Kidney (tissue), 14 donors: ENCODE measurements around the gene SRSF6. TPM values are rescaled to one million over a fixed set of nuclear protein-coding genes. Genes with fewer than 3 reads are reported as not detected.
A peak's percentile ranks its signal among the peaks of the same experiment; 100 is the strongest.

Experiments
- DNase-seq, 5 donors: peaks; one replicate each; pipeline ENCODE4 v3.0.0-alpha.2; 2013 to 2020
- FAIRE-seq: peaks from 2 replicates; lab custom pipeline; 2012; peaks lifted over from hg19 to GRCh38; lab: Jason Lieb, UNC
- H3K27ac ChIP-seq, 2 donors: one replicate each; pipeline ENCODE4 v1.7.0; 2013; ENCODE audit warnings: low read depth in 2 of 2, low read length in 2 of 2, inconsistent platforms in 1 of 2
- H3K27me3 ChIP-seq: one replicate; pipeline ENCODE4 v1.7.1; 2013; ENCODE audit warnings: low read length, inconsistent platforms; ENCODE audit not compliant: control insufficient read depth, insufficient read depth
- H3K36me3 ChIP-seq, 3 donors: one replicate each; pipeline versions ENCODE4 v1.7.0 to v1.7.1; 2013; ENCODE audit warnings: low read length in 3 of 3, control low read depth in 1 of 3, inconsistent platforms in 1 of 3; ENCODE audit not compliant: insufficient read depth in 3 of 3, control insufficient read depth in 2 of 3
- H3K4me1 ChIP-seq, 3 donors: one replicate each; pipeline versions ENCODE4 v1.7.0 to v1.7.1; 2013; ENCODE audit warnings: low read length in 3 of 3, inconsistent platforms in 1 of 3, low read depth in 1 of 3; ENCODE audit not compliant: control insufficient read depth in 2 of 3, insufficient read depth in 2 of 3
- H3K4me3 ChIP-seq, 3 donors: one replicate each; pipeline versions ENCODE4 v1.7.0 to v1.8.1; 2013; ENCODE audit warnings: low read length in 3 of 3, control low read depth in 1 of 3, inconsistent platforms in 1 of 3
- H3K9ac ChIP-seq, 3 donors: one replicate each; pipeline versions ENCODE4 v1.7.0 to v1.7.1; 2013; ENCODE audit warnings: low read length in 3 of 3, control low read depth in 1 of 3, inconsistent platforms in 1 of 3
- H3K9me3 ChIP-seq, 3 donors: one replicate each; pipeline versions ENCODE4 v1.7.0 to v1.7.1; 2013; ENCODE audit warnings: low read length in 3 of 3, control low read depth in 1 of 3, inconsistent platforms in 1 of 3; ENCODE audit not compliant: control insufficient read depth in 2 of 3, insufficient read depth in 1 of 3
- CTCF ChIP-seq: IDR thresholded peaks from 3 replicates; pipeline ENCODE4 v1.5.1; 2012; ENCODE audit warnings: mild to moderate bottlenecking, moderate library complexity, borderline replicate concordance; ENCODE audit not compliant: insufficient read depth; ENCODE audit errors: extremely low read depth
- intact Hi-C: fragments of 100-400 bp; cut with DNase I; formaldehyde crosslinking; loops from one replicate; pipeline ENCODE4 v1.11.1; 2022
- polyA plus RNA-seq: library from polyadenylated mRNA; stranded (reverse); fragments of 350-450 nt; fragmentation: Illumina TruSeq; extraction: RNeasy Lipid Tissue Mini Kit (QIAGEN cat#74804); gene quantifications from one replicate; pipeline ENCODE4 v1.2.3, GENCODE V29; 2014; ENCODE audit warnings: low read depth, low replicate concordance; ENCODE audit not compliant: insufficient read depth
- total RNA-seq: library from RNA; stranded (reverse); fragmentation: NEBNext Ultra II Directional; extraction: Animal tissue kit (Norgen Biotek cat#: 25700); gene quantifications from one replicate; pipeline ENCODE4 v1.2.1, GENCODE V29; 2021
- donor health status: control.
- donor health status: control.
- donor health status: control.
- donor health status: control.
- donor health status: control.
- donor health status: DM: yes; HTN: yes; CAD: no.
- donor health status: Normal renal cell carcinoma (clear cell type).

Gene SRSF6
- total and polyA plus RNA-seq, 2 donors from 2014 or later: 84.9 to 131 TPM

- peaks cover 0 to 4% (median 0%) of the 10 kb centered on the region in 3 donors for H3K9me3 ChIP-seq
- FAIRE-seq: no peak
- H3K4me1 ChIP-seq: no peaks in the 10 kb centered on the region
- H3K9ac ChIP-seq: no peak overlapping the region
- no peak for DNase-seq
- no peak overlapping the region for H3K27ac ChIP-seq
- H3K4me3 ChIP-seq: no peak overlapping the region
- intact Hi-C loops: no loop called here
- H3K27me3 ChIP-seq: no peaks in the 10 kb centered on the region
- H3K36me3 ChIP-seq: no peaks in the 10 kb centered on the region
- TF ChIP-seq CTCF: no peak
Measured at GRCh38 chr20:43438578-43439316, 18.9 kb upstream of the SRSF6 start.

- Histone ChIP-seq H3K27ac (no peak overlapping the region), H3K9ac (no peak overlapping the region), H3K27me3 (no peaks in the 10 kb centered on the region), H3K4me3 (no peak overlapping the region), H3K4me1 (no peaks in the 10 kb centered on the region), H3K36me3 (no peaks in the 10 kb centered on the region), H3K9me3 (peaks cover 0 to 4% (median 0%) of the 10 kb centered on the region in 3 donors)
- intact Hi-C loops: no loop called here
- TF ChIP-seq CTCF: no peak
- DNase-seq (no peak), FAIRE-seq (no peak)
Measured at GRCh38 chr20:43440531-43440930, 17.2 kb upstream of the SRSF6 start.

GRCh38 chr20:43442282-43442880 is 15.3 kb upstream of the SRSF6 start:
- no peak for TF ChIP-seq CTCF
- no peak overlapping the region for H3K27ac ChIP-seq
- no peak overlapping the region for H3K4me3 ChIP-seq
- FAIRE-seq: no peak
- intact Hi-C loops: no loop called here
- peak in 2 of 5 donors; percentile 15 to 19 for DNase-seq
- H3K36me3 ChIP-seq: no peaks in the 10 kb centered on the region
- H3K27me3 ChIP-seq: no peaks in the 10 kb centered on the region
- H3K9ac ChIP-seq: no peak overlapping the region
- H3K9me3 ChIP-seq: peaks cover 0 to 4% (median 0%) of the 10 kb centered on the region in 3 donors
- H3K4me1 ChIP-seq: no peaks in the 10 kb centered on the region
